Body of pancreas (tissue), 4 donors: ENCODE results near the gene LZTS3. TPM values are rescaled to one million over a fixed set of nuclear protein-coding genes. Genes with fewer than 3 reads are reported as not detected.

Source experiments
- ATAC-seq: fragments of 150-250 bp; one replicate; pipeline ENCODE4 v1.9.1; 2016
- DNase-seq, 4 donors: peaks; one replicate each; pipeline ENCODE4 v3.0.0-alpha.2; 2019
- H3K27ac ChIP-seq, 4 donors: fragments of 200-600 bp; sonication (generic); 1 replicate in 3 of 4; 2 replicates in 1 of 4; pipeline versions ENCODE4 v1.5.1 to v1.6.1; 2016 to 2019; ENCODE audit warnings: mild to moderate bottlenecking in 1 of 4, mixed read lengths in 1 of 4, moderate library complexity in 1 of 4
- H3K27me3 ChIP-seq, 2 donors: fragments of 200-600 bp; sonication (generic); one replicate each; pipeline ENCODE4 v1.6.0; 2016; ENCODE audit warnings: mild to moderate bottlenecking in 1 of 2
- H3K36me3 ChIP-seq, 2 donors: fragments of 200-600 bp; sonication (generic); replicated peaks in 1 of 2; 2 replicates each; pipeline ENCODE4 v1.5.1; 2016; ENCODE audit warnings: low read depth in 2 of 2; ENCODE audit not compliant: insufficient read depth in 1 of 2
- H3K4me1 ChIP-seq: fragments of 200-600 bp; sonication (generic); one replicate; pipeline ENCODE4 v1.6.0; 2016
- H3K4me3 ChIP-seq, 2 donors: fragments of 200-600 bp; sonication (generic); 1 replicate in 1 of 2; 2 replicates in 1 of 2; pipeline ENCODE4 v1.5.1; 2016 to 2019
- H3K9me3 ChIP-seq, 3 donors: fragments of 200-600 bp; sonication (generic); 1 replicate in 2 of 3; 2 replicates in 1 of 3; pipeline ENCODE4 v1.5.1; 2016
- POLR2A ChIP-seq, 3 donors: fragments of 450-650 bp; IDR thresholded peaks; one replicate each; pipeline ENCODE4 v1.6.1; 2016; ENCODE audit warnings: antibody characterized with exemption in 3 of 3, mild to moderate bottlenecking in 2 of 3
- WGBS, 2 donors: methylation state at CpG; one replicate each; pipeline ENCODE4 v1.1.5; 2017; 5-methylcytosine and 5-hydroxymethylcytosine counted together
- intact Hi-C: fragments of 100-400 bp; cut with DNase I; formaldehyde crosslinking; loops from one replicate; pipeline ENCODE4 v1.15.1; 2023
- total RNA-seq, 2 donors: library from RNA; depleted of rRNA; stranded (reverse); fragments of >200 nt; gene quantifications; one replicate each; pipeline ENCODE4 v1.1.0, GENCODE V29; 2016
- TF ChIP-seq, protein P1 (sequence below), 7 experiments: fragments of 450-650 bp in 4 of 7; fragments of 200-600 bp in 3 of 7; sonication (generic) in 3 of 7; IDR thresholded peaks; one replicate each; pipeline ENCODE4 v1.5.1; 2016 to 2019; ENCODE audit warnings: antibody characterized with exemption in 7 of 7

LZTS3 gene
- total RNA-seq, 2 donors from 2014 or later, result 38.4 to 72.2 TPM

DNA sequence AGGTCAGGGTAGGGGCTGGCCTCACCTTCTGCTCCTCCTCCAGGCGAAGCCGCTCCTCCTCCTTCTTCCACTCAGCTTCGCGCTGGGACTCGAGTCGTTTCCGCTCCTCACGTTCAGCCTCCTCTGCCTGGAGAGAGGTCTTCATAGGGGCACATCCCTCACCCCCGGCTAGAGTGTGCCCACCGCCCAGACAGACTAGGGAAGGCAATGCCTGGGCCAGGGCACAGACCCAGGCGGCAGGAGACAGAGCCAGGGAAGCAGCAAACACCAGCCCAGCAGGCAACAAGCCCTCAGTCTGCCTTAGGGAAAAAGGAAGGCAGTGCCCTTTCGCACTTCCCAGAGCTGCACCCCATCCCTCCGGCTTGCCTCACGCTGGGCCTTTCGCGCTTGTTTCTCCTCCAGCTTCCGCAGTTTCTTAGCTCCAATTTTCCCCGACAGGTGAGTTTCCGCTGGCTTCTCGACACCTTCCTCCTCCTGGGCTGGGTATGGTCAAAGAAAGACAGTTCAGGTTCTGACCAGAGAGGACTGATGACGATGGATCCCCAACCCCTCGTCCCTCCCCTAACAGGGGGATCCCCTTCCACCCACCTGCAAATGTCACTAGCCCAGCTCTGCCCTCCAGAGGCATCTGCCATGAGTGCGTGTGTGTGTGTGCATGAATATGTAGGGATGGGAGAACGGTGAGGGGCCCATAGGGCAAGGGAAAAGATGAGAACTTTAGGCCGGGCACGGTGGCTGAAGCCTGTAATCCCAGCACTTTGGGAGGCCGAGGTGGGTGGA, 26.8 kb upstream of the LZTS3 start:
- Histone ChIP-seq H3K36me3 (peaks cover 6 to 17% of the 10 kb centered on the region in 2 donors), H3K4me1 (peaks cover 13% of the 10 kb centered on the region), H3K4me3 (no peak overlapping the region), H3K9me3 (no peaks in the 10 kb centered on the region), H3K27ac (no peak overlapping the region), H3K27me3 (no peaks in the 10 kb centered on the region)
- no peak for ATAC-seq
- intact Hi-C loops, result no loop called here
- no peak for TF ChIP-seq POLR2A (IDR thresholded peaks at IDR 0.05)
- TF ChIP-seq, protein P1, sequence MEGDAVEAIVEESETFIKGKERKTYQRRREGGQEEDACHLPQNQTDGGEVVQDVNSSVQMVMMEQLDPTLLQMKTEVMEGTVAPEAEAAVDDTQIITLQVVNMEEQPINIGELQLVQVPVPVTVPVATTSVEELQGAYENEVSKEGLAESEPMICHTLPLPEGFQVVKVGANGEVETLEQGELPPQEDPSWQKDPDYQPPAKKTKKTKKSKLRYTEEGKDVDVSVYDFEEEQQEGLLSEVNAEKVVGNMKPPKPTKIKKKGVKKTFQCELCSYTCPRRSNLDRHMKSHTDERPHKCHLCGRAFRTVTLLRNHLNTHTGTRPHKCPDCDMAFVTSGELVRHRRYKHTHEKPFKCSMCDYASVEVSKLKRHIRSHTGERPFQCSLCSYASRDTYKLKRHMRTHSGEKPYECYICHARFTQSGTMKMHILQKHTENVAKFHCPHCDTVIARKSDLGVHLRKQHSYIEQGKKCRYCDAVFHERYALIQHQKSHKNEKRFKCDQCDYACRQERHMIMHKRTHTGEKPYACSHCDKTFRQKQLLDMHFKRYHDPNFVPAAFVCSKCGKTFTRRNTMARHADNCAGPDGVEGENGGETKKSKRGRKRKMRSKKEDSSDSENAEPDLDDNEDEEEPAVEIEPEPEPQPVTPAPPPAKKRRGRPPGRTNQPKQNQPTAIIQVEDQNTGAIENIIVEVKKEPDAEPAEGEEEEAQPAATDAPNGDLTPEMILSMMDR (IDR thresholded peaks at IDR 0.05), result no peak
- 90 to 94% methylated on average over 26 to 27 of the region's 27 CpGs for WGBS, 2 donors
- no peak for DNase-seq

DNA sequence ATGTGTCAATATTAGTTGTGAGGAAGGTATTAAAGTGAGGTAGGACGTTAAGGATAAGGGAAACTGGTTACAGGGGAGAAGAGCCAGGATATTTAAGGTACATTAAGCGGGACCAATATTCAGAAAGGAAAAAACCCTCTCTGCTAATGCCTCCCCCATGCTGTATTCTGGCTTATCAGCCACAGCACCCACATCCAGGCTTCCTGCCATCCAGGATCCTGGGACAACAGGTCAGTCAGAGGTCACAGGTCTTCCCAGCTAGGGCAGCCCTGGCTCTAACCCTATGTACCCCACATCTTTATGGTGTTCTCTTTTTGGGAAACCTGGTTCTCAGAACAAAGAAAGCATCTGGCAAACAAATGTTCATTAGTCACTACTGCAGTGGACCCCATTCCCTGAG, 25.9 kb upstream of the LZTS3 start:
- Histone ChIP-seq H3K4me3 (no peak overlapping the region), H3K4me1 (peaks cover 13% of the 10 kb centered on the region), H3K27ac (no peak overlapping the region), H3K36me3 (peaks cover 14 to 27% of the 10 kb centered on the region in 2 donors), H3K27me3 (no peaks in the 10 kb centered on the region), H3K9me3 (no peaks in the 10 kb centered on the region)
- TF ChIP-seq, protein P1 (IDR thresholded peaks at IDR 0.05), result no peak
- TF ChIP-seq POLR2A (IDR thresholded peaks at IDR 0.05), result no peak
- 50 to 62% methylated on average over 2 of the region's 2 CpGs for WGBS, 2 donors
- no peak for DNase-seq
- ATAC-seq, result no peak
- intact Hi-C loops, result no loop called here

DNA sequence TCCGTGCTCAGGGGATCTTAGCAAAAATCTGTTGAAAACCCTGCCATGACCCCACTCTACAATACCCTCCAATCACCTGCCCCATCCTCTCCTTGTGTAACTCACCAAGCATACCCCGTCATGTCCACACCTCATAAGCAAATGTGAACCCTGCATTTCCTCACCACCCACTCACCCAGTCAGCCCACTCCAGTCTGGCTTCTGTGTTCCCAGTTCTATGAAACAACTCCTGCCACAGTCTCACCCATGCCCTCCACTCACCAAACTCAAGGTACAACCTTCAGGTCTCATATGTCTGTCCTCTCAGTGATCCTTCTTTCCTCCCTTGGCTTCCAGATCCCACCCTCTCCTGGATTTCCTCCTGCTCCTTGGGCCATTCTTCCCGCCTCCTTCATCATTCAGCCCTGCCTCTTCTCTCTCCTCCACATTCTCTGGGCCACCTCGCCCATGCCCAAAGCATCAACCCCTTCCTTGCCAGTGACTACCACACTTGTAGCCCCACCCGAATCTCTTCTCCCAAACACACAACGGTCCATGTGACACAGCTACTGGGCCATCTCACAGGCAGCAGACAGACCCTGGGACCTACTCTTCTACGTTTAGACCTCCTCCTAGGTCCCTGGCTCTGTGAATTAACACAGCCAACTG, 22.4 kb upstream of the LZTS3 start:
- Histone ChIP-seq H3K4me1 (no peaks in the 10 kb centered on the region), H3K27ac (no peak overlapping the region), H3K9me3 (no peaks in the 10 kb centered on the region), H3K27me3 (no peaks in the 10 kb centered on the region), H3K36me3 (peaks cover 25 to 49% of the 10 kb centered on the region in 2 donors), H3K4me3 (no peak overlapping the region)
- intact Hi-C loops, result no loop called here
- no peak for TF ChIP-seq POLR2A (IDR thresholded peaks at IDR 0.05)
- TF ChIP-seq, protein P1 (IDR thresholded peaks at IDR 0.05), result no peak
- no peak for ATAC-seq
- no peak for DNase-seq
- 87% methylated on average over 7 of the region's 7 CpGs for whole genome bisulfite sequencing, 2 donors

DNA sequence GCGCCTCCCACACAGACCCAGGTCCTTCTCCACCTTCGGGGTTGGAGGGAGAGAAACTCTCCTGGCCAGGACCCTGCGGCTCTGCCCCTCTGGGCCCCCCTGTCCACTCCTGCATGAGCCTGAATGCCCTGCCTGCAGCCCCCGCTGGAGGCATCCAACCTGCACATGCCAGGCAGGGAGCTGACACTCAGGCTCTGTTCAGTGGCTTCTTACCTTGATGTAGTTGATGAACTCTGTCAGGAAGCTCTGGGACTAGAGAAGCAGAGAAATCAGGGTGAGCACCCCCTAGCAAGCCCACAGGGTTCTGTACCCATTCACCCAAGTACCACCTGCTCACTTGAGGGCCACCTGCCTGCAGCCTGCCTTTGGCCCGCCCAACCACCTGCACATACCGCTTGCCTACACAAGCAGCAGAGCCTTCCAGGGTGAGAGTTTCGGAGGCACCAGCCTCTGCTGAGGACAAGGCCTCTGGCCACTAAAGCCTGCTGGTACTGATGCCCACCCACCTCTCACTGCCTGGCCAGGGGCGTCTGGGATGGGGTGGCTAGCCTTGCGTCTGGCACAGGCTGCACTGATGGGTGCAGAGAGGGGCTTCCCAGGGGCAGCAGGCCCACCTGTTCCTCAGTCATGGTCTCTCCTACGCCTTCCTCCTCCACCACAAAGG, 21.4 kb upstream of the LZTS3 start:
- no peaks in the 10 kb centered on the region for H3K27me3 ChIP-seq
- TF ChIP-seq POLR2A (IDR thresholded peaks at IDR 0.05), result no peak
- peaks cover 23 to 41% of the 10 kb centered on the region in 2 donors for H3K36me3 ChIP-seq
- H3K27ac ChIP-seq, result no peak overlapping the region
- intact Hi-C loops, result no loop called here
- 87 to 92% methylated on average over 8 to 10 of the region's 10 CpGs for WGBS, 2 donors
- no peaks in the 10 kb centered on the region for H3K9me3 ChIP-seq
- DNase-seq (no peak), ATAC-seq (no peak)
- no peaks in the 10 kb centered on the region for H3K4me1 ChIP-seq
- H3K4me3 ChIP-seq, result no peak overlapping the region
